K562 (cell line): ENCODE measurements around the gene CISD3. TPM values are rescaled to one million over a fixed set of nuclear protein-coding genes. Genes with fewer than 3 reads are reported as not detected.
A peak's percentile ranks its signal among the peaks of the same experiment; 100 is the strongest.

ENCODE experiments used
- ATF6 ChIP-seq: sonication (generic); formaldehyde crosslinking; IDR thresholded peaks from 2 replicates; pipeline ENCODE4 v1.4.0; 2020; ENCODE audit warnings: mild to moderate bottlenecking, missing genetic modification reagents
- E2F5 ChIP-seq: sonication (generic); formaldehyde crosslinking; IDR thresholded peaks from 2 replicates; pipeline ENCODE4 v1.8.0; 2022; ENCODE audit warnings: mild to moderate bottlenecking, missing genetic modification reagents
- ELK1 ChIP-seq: sonication (generic); formaldehyde crosslinking; IDR thresholded peaks from 2 replicates; pipeline ENCODE4 v1.8.1; 2022; ENCODE audit warnings: missing genetic modification reagents
- MYC ChIP-seq, 2 experiments: fragments of 250-450 bp in 1 of 2; sonication (Bioruptor Pico) in 1 of 2; IDR thresholded peaks; 2 replicates each; pipeline versions ENCODE4 v1.5.1 to v1.6.1; 2012 to 2021; ENCODE audit warnings: low read depth in 2 of 2, borderline replicate concordance in 1 of 2, improper control_type of control experiment in 1 of 2, low read length in 1 of 2, mild to moderate bottlenecking in 1 of 2, moderate library complexity in 1 of 2
- NR0B1 ChIP-seq: fragments of 450-650 bp; IDR thresholded peaks from one replicate; pipeline ENCODE4 v1.6.1; 2018; ENCODE audit warnings: mild to moderate bottlenecking, moderate library complexity; ENCODE audit not compliant: partially characterized antibody
- RBM34 ChIP-seq: fragments of 200-400 bp; formaldehyde crosslinking; IDR thresholded peaks from 2 replicates; pipeline ENCODE4 v1.6.1; 2018; ENCODE audit warnings: low read length, borderline replicate concordance; ENCODE audit not compliant: insufficient read depth
- REST ChIP-seq, 2 experiments: fragments of 450-650 bp; formaldehyde crosslinking in 1 of 2; IDR thresholded peaks; 2 replicates each; pipeline versions ENCODE4 v1.4.0 to v1.6.1; 2014 to 2020; ENCODE audit warnings: mild to moderate bottlenecking in 2 of 2, borderline replicate concordance in 1 of 2, low read depth in 1 of 2
- RFX7 ChIP-seq: fragments of 250-450 bp; sonication (Bioruptor Pico); IDR thresholded peaks from 2 replicates; pipeline ENCODE4 v1.5.1; 2021; ENCODE audit warnings: mild to moderate bottlenecking
- ZNF445 ChIP-seq: fragments of 250-450 bp; sonication (Bioruptor Pico); IDR thresholded peaks from 2 replicates; pipeline ENCODE4 v1.4.0; 2020; ENCODE audit warnings: low read depth, mild to moderate bottlenecking, moderate library complexity
- polyA plus RNA-seq, 8 experiments: library from polyadenylated mRNA; depleted of rRNA in 4 of 8; stranded (reverse) in 5 of 8; unstranded in 3 of 8; fragments of >200 nt; fragmentation: Nextera tagmentation in 2 of 8; fragmentation: Illumina TruSeq in 1 of 8; extraction: Ambion mirVana in 2 of 8; extraction: Trizol in 1 of 8; gene quantifications; 2 replicates each; pipeline versions ENCODE4 v1.2.1 to v1.2.3, GENCODE V29; 2011 to 2014; ENCODE audit warnings: inconsistent platforms in 1 of 8, missing spikeins in 1 of 8
- total RNA-seq, 7 experiments: library from RNA; depleted of rRNA in 6 of 7; stranded (reverse); fragments of >200 nt in 6 of 7; fragmentation: Illumina TruSeq in 2 of 7; extraction: Trizol in 2 of 7; gene quantifications; 2 replicates each; pipeline versions ENCODE4 v1.2.1 to v1.2.3, GENCODE V29; 2011 to 2021; ENCODE audit warnings: low replicate concordance in 1 of 7

CISD3 gene
- total and polyA plus RNA-seq, 9 of the 15 experiments (the other 6 are each of a cell fraction or from before 2014, with no cell fraction given): 5.0 to 60.7 (median 15.7) TPM

- TF ChIP-seq RFX7 (no peak), ZNF445 (CRISPR knock-in tag) (no peak), RBM34 (no peak), MYC (IDR thresholded peaks at IDR 0.05; ENCODE audit: low read depth, low read length) (peak; percentile 33; the same call in 1 of the 2 replicates), MYC (CRISPR knock-in tag; IDR thresholded peaks at IDR 0.05; ENCODE audit: borderline replicate concordance, low read depth) (0 out of 2 replicates have a peak, but pooled peaks have one; percentile 47), ATF6 (CRISPR knock-in tag) (no peak), NR0B1 (no peak), E2F5 (CRISPR knock-in tag) (no peak), REST (IDR thresholded peaks at IDR 0.05; ENCODE audit: borderline replicate concordance) (peak; percentile 28; the same call in 1 of the 2 replicates), REST (CRISPR knock-in tag; IDR thresholded peaks at IDR 0.05; ENCODE audit: low read depth) (no peak), ELK1 (no peak)
Measured at GRCh38 chr17:38748149-38748891, 18.2 kb downstream of the CISD3 start, which contains the start of gene PCGF2 (continued).
